ENCODE results near the gene RGMB.

RGMB gene

DNA sequence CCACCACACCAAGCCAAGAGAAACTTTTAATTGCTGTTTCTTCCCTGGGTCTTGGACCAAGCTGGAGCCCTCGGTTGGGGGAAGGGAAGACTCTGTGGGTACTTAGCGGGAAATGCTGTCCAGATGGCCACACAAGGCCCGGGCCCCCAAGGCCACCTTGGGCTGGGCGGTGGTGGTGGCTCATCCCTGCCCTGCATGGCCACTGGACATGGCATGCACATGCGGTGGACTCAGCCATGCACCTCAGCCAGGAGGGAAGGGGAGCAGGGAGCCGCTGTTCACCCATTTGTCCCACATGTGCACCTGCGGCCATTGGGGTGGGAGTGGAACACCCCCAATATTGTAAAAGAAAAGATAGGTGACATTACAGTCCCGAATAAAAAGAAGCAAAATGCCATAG lies 72.4 kb downstream of the RGMB start:
- no peak for TF ChIP-seq CTCF (IDR thresholded peaks at IDR 0.05)
